Loucy (cell line): Measurements from ENCODE around the gene SAE1.
A peak's percentile ranks its signal among the peaks of the same experiment; 100 is the strongest.

Experiments used
- CTCF ChIP-seq: fragments of 200-600 bp; sonication (generic); conservative IDR thresholded peaks from 2 replicates; pipeline ENCODE4 v1.5.1; 2014; ENCODE audit warnings: mild to moderate bottlenecking, antibody characterized with exemption, low read length
- EZH2phosphoT487 ChIP-seq: fragments of 200-600 bp; IDR thresholded peaks from 2 replicates; pipeline ENCODE4 v1.6.1; 2018; ENCODE audit warnings: antibody characterized with exemption, mild to moderate bottlenecking, moderate library complexity, borderline replicate concordance

- TF ChIP-seq CTCF (peak; percentile 89), EZH2phosphoT487 (no peak)
These were observed 113.3 kb downstream of the SAE1 start for GRCh38 chr19:47243776-47244547.
